Frontal cortex (tissue), 4 donors: ENCODE measurements around the gene SLC5A6. TPM values are rescaled to one million over a fixed set of nuclear protein-coding genes. Genes with fewer than 3 reads are reported as not detected.
"Not testable (repeated sequence)": the region's sequence is repeated elsewhere in the genome, so short reads cannot be mapped to it uniquely, and the experiment has no call there.

Experiments
- DNase-seq, 2 donors: peaks; one replicate each; pipeline ENCODE4 v3.0.0; 2012; ENCODE audit warnings: low spot score in 2 of 2
- FAIRE-seq: peaks from 2 replicates; lab custom pipeline; 2012; peaks lifted over from hg19 to GRCh38; lab: Jason Lieb, UNC
- total RNA-seq: library from RNA; depleted of rRNA; stranded (reverse); fragments of >200 nt; gene quantifications from one replicate; pipeline ENCODE4 v1.2.3, GENCODE V29; 2014
- donor health status: control.
- donor health status: control.
- donor health status: control.

Gene SLC5A6
- total RNA-seq, 1 donor from 2014 or later, result 17.1 TPM

DNA sequence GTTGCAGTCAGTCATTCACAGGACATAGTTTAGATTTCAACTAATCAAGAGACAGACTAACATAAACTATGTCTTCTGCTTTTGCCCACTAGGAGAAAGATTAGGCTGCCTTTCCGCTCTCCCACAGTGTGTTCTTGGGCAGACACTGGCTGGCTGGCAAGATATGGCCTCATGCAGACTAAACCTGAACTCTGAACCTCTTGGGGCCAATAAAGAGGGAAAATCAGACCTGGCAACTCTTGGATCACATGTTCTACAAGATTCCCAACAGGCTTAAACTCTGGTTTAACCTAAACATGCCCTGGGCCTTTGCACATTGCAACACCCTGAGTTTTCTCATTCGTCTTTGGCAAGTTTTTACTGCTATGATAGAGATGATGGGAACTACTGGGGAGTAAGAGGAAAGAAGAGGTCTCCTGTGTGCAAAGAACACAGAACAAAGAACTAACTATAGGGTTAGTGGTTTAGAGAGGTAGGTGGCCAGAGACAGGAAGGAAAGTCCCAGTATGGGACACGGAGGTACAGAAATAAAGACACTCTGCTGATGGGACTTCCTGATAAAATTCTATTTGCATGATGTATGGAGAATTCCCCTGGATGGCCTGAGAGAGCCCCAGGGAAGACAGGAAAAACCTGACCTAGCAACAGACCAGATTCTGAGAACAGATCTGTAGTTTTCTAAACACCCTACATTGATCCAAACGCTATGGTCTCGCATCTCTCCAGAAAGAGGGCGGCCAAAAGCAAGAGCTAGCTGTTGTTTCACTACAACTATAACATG is 2.3 kb downstream of the SLC5A6 start:
- DNase-seq (no peak), FAIRE-seq (no peak)

DNA sequence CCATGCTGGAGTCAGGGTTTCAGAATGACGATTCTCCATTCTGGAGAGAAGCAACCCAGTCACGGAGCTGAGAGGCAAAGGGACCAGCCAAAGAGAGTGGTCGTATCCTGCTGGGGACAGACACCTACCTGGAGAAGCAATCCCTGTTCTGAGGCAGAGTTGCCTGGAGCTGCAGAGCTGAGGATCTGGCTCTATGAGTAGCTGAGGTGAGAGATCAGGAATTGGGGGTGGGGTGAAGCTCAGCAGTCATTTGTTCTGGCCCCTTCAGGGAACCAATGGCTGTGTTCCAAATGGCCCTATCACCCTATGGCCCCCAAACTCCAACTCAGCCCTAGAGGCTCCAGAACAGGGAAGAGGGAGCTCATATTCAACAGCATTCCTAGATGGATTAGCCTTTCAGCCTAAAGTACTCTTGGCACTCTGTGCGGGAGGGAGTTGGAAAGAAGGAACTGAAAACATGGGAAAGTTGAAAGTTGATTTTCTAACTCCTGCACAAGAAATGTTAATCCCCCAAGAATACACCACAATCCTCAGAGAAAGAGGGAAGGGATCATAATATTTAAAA is 3.5 kb downstream of the SLC5A6 start:
- DNase-seq (no peak), FAIRE-seq (no peak)

DNA sequence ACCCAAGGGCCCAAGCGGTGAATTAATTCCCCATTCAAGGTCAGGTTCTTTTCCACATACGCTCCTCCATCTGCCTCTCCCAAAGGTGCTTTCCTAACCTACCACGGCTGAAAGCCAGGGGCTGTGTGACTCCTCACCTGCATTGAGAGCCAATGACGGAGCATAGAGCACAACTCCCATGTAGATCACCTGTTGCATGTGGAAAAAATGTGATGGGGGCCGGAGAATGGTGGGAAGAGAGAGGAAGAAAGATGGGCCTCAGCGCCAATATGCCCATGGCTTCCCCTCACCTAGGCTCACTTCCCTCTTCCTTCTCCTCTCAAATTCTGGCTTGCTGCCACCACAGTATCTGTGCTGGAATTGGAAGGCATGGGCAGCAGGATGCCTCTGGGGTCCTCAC is 5.7 kb downstream of the SLC5A6 start:
- FAIRE-seq (no peak), DNase-seq (no peak)

DNA sequence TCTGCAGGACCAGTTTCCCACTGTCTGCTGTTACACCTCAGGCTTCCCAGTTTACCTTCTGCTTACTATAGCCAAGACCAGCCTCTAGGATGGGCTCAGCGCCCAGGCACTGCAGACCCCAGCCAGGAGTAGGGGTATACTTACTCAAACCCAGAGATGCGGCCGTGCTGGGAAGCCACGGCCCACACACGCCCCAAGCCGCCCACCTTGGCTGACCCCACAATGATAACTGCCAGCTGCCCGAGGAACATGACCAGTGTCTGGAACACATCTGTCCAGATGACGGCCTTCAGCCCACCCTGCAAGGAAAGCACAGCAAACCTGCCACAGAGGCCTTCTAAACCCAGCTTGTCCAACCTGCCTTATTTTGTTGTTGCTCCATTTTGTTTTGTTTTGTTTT is 6.9 kb downstream of the SLC5A6 start:
- FAIRE-seq (no peak), DNase-seq (no peak)

- FAIRE-seq (no peak), DNase-seq (no peak)
Measured at GRCh38 chr2:27204566-27204965, 7.5 kb downstream of the SLC5A6 start.

DNA sequence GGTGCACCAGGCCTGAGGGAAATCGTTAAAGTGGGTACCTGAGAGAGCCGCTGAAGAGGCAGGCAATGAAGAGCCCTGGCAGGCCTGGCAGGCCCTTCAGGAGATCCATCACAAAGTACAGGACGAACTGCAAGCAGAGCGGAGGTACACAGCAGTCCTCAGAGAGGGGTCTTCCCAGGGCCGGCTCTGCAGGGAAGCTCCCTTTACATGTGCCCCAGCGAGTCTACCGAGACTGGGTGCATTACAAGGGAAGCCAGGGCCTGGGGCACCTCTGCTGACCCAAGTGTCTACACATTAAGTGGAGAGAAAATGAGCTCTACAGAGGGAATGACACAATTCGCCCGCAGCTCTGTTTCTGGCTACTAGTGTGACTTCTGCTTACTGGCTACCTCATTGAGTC is 8.3 kb downstream of the SLC5A6 start:
- FAIRE-seq, result no peak

DNA sequence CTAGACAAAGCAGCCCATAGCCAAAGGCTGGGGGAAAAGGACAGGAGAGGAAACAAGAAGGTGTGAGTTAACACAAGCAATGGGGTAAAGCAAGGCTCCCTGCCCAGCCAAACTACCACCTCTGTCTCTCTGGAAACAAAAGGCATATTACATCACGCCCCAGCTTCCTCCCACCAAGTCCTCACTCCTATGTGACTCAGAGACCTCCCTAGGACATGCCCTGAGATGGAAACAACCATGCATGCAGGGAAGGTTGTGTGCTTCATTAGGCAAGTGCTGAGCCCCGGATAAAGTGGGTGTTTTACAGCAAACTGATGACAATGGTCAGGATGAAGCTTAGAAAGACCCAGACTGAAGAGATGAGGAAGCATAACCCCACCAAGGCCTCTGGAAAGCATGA is 9.2 kb downstream of the SLC5A6 start:
- DNase-seq, result no peak
- FAIRE-seq, result no peak

More for the DNA sequence above, 8.3 kb downstream of the SLC5A6 start:
- no peak for DNase-seq

- DNase-seq, result no peak
- no peak for FAIRE-seq
Measured at GRCh38 chr2:27201675-27202074, 10.4 kb downstream of the SLC5A6 start.

DNA sequence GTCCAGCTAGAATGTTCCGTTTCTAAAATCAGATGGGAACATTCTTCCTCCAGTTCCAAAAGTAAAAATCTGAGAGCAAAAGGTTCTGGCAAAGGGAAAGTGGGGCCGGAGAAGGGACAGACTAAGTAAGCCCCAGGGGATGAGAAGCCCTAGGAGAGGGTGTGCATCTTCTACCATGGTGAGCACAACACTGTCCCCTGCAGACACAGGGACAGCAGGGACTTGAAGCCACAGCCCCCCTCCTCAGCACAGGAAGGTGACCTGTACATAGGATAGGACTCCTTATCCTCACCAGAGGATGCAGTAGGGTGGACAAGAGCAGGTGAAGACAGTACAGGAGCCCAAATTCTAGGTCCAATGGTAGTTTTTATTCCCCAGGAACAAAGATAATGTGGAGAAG is 12.8 kb downstream of the SLC5A6 start:
- FAIRE-seq, result no peak

GRCh38 chr2:27198627-27199026 is 13.4 kb downstream of the SLC5A6 start:
- DNase-seq (no peak), FAIRE-seq (no peak)

More for the DNA sequence above, 12.8 kb downstream of the SLC5A6 start:
- no peak for DNase-seq

- not testable (repeated sequence) for DNase-seq, FAIRE-seq
Measured at GRCh38 chr2:27198068-27198467, 14.0 kb downstream of the SLC5A6 start.

DNA sequence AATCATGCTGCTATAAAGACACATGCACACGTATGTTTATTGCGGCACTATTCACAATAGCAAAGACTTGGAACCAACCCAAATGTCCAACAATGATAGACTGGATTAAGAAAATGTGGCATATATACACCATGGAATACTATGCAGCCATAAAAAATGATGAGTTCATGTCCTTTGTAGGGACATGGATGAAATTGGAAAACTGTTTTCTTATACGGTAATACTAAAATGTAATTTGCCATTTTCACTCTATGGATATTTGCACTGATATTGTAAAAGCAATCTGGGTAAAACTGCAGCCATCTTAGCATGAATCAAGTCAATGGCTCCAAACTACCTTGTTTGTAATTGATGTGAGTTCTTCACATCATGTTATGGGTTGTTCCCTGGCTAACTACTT is 16.3 kb downstream of the SLC5A6 start:
- FAIRE-seq, DNase-seq: not testable (repeated sequence)

- FAIRE-seq, result no peak
- DNase-seq, result no peak
Measured at GRCh38 chr2:27194538-27195354, 17.3 kb downstream of the SLC5A6 start.

DNA sequence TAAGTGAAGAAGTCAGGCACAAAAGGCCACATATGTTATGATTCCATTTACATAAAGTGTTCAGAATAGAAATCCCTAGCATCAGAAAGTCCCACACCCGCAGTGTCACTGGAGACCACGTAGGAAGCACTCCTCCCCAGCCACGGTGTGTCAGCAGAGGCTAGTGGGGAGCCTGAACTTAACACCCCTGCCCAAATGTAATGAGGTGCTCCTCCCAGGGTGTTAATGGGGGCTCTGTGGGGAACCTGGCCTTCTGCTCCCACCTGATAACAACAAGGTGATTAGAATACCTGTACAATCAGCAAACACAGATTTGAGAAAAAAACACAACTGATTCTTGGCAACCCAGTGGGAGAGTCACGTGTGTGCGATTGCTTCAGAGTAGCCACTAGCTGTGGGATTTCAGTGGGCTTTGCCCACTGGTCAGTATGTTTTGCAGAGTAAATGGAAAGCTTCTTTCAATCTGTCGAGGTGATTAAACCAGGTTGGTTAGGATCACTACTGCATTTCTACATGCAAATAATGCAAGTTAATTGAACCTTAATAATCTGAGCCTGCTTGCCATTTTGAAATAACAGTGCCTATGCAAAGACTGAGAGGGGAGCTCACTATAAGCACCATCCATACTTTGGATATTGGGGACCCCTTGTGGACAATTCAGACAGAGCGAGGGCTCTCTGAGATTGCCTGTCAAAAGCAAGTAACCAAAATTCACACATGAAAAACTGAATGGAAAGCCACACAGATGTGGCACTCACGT is 20.8 kb downstream of the SLC5A6 start:
- FAIRE-seq (no peak), DNase-seq (no peak)

GRCh38 chr2:27189989-27190388 is 22.1 kb downstream of the SLC5A6 start:
- DNase-seq (no peak), FAIRE-seq (no peak)

- FAIRE-seq, result no peak
- DNase-seq, result no peak
Measured at GRCh38 chr2:27186613-27187345, 25.3 kb downstream of the SLC5A6 start.

DNA sequence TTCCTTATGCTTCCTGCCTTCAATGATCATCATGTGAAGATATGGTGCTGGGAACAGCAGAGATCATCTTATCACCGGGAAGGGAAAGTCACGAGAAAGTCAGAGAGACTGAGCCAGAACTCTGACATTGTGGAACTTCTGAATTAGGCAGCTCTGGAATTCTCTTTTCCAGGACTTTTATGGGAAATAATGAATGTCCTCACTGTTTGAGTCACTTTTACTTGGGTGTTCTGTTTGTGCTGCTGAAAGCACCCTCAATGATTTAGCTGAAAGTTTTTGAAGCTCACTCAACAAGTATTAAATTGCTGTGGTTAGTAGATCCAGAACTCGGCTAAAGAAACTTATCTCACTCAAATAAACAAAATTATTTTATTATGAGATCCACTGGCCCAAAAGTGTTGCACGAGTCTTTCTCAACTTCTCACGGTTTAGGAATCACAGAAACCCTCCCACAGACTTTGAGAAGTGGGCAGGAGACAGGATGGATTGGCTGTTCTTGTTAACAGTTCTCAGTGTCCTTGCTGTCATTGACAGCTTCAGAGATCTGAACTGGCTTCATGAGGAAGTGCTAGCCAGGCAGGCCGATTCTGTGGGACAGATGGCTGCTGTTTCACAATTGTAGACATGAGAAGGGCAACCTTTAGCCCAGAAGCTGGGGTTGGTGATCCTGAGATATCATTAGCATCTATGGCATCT is 26.6 kb downstream of the SLC5A6 start:
- DNase-seq, result no peak

GRCh38 chr2:27184115-27184514 is 28.0 kb downstream of the SLC5A6 start:
- DNase-seq (no peak), FAIRE-seq (no peak)

More for the DNA sequence above, 26.6 kb downstream of the SLC5A6 start:
- no peak for FAIRE-seq

DNA sequence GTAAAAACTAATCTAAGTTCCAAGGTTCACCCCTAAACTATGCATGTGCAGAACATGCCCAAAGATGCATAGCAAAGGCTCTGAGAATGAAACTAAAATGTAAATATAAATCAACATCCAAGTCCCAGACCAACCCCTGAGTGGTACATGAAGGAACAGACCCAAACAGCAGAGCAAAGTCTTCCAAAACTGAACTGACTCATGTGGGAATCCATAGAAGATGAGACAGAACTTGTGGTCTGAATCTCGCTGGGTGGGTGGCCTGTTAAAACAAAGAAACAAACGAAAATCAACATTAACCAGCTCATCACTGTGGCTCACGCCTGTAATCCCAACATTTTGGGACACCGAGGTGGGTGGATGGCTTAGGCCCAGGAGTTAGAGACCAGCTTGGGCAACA is 29.7 kb downstream of the SLC5A6 start:
- DNase-seq (no peak), FAIRE-seq (no peak)
